HG02884 (cell line): ENCODE results near the gene FGF1.
"Not testable (repeated sequence)": the region's sequence is repeated elsewhere in the genome, so short reads cannot be mapped to it uniquely, and the experiment has no call there.

Experiments
- ATAC-seq: cut with Tn5 transposase; IDR thresholded peaks from one replicate; pipeline ENCODE4 v1.9.1; 2021; ENCODE audit warnings: mild to moderate bottlenecking, moderate library complexity; ENCODE audit not compliant: unreplicated experiment

Gene FGF1

DNA sequence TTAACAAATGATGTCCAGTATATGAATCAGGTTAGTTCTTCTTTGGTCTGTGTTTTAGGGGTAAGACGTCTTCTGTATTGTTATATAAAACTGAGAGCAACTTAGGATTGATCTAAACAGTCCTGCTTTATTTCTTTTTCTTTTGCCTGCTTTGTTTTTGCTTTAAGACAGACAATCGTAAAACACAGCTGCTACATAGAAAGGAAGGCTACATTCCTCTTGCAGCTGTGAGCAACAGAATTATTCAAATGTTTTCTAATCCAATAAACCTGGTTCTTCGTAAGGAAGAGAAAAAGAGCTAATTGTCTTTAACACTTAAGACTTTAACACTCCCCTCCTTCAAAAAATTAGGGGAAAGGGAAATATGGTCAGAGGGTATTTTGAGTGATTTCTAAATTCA, 14.6 kb downstream of the FGF1 start:
- ATAC-seq: no peak

DNA sequence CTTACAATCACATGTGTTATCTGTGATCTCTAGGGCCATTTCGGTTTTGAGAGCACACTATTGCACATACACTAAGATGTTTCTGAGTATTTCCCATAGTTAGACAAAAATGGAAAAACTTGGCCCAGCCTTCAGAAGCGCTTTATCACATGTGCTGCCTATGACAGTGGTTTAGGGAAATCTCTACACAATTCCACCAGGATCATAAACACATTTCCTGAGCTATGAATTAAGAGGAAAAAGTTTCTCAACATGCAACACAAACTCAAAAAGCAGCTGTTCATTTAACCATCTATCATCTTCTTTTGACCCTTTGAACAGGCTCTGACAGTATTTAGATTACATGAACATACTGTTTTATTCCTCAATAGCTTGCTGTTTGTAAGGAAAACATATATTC, 15.1 kb downstream of the FGF1 start:
- ATAC-seq: no peak

DNA sequence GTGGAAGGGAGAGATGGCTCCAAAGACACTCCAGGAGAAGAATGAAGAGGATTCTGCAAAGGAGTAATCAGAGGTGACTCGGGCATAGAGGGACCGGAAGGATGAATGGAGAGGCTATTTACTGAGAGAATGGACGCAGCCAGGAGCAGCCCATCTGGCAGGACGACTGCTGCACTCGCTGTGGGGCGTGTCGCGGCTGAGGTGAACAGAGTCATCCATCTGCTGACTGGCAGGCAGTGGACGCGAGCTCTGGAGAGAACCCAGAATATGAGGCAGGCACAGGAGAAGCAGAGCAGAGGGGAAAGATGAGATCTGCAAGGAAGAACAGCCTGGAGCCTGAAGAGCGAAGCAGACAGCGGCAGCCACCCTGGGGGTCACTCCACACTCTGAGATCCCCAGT, 16.4 kb downstream of the FGF1 start:
- no peak for ATAC-seq

DNA sequence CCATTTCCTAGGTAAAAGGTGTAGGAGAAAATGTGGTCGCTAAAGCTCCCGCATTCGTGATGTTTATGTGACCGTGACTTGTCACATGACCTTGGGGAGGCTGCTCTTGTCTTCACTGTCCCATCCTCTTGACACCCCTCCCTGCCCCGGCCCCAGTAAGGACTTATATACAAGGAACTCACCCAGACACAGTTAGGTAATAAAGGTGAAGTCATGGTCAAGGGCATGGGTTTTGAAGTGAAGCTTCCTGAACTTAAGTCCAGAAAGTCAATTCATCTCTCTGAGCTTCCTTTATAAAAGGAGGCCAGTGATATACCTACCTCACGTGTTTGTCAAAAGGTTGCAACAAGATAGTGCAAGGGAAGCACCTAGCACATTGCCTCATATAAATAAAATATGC, 17.6 kb downstream of the FGF1 start:
- no peak for ATAC-seq

DNA sequence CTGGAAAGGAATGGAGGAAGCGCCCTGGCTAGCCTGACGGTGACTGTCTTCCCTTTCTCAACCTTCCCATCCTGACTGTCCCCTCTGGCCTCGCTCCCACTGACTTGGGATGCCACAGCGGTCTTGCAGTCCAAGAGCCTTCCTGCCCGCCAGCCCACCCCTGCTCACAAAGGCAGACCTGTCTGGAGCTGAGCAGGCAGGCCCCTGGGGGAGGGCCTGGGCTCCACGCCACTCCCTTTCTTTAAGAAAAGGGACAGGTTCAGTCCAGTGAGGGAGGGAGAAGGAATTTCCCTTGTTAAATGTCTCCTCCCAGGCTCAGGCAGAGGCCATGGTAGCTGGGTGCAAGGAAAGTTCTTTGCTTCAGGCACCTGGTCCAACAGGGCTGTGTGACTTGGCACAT, 18.1 kb downstream of the FGF1 start:
- no peak for ATAC-seq

DNA sequence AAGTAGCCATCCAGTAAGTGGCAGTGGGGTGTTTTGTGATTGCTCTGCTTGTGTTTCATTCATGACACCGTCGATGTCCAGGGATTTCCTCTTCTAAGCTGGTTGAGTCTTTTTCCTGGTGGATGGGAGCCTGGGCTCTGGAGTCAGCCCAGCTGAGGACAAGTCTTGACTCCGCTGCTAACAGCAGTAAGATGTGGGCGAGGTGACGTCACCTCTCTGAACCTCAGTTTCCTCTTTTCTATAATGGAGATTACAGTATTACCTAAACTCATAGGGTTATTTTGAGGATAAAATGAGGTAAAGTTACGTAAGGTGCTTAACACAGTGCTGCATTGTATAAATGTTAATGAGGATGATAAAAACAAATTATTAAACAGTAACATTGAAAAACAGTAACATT, 21.3 kb downstream of the FGF1 start:
- ATAC-seq: no peak

DNA sequence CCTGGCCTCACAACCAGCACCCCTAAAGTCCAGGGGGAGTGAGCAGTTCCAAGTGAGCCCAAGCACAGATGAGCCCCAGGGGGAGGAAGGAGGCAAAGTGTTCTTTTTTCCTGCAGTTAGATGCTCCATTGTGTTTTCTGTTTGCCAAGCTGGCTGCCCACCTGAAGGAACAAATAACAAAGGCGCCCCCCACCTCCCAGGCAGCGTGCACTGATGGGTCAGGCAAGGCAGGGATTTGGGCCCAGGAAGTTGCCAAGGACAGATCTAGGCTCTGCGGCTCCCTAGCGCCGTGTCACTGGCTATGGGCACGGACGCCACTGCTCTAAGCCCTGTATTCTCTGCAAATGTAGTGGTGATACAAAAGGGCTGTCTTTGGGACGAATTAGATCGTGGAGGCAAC, 21.8 kb downstream of the FGF1 start:
- no peak for ATAC-seq

DNA sequence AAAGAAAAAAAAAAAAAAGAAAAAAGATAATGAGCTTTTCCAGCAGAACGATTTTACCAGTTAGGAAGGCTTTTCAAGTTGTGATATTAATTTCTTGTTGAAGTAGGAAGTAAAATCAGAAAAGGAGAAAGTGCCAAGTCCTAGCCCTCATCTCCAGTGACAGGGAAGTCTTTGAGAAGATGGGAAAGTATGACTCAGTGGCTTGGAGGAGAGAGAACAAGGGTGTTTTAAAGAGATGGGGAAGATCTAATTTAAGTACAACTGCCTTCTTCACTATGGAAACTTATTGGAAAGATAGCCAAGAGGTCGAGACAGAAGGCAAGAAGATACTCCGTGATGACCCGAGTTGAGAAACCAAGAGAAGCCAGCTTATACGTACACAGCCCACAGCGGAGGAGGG, 22.6 kb downstream of the FGF1 start:
- no peak for ATAC-seq

DNA sequence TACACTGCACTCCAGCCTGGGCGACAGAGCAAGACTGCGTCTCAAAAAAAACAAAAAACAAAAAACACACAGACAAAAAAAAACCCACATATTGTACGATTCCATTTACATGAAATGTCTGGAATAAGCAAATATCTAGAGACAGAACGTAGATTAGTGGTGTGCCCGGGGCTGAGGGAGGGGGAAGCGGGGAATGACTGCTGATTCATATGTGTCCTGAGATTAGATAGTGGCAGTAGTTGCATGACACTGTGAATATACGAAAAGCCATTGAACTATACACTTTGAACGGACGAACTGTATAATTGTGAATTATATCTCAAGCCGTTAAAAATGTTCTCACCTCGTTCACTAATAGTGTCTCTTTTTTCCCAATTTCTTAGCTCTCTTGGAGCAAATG, 23.9 kb downstream of the FGF1 start:
- ATAC-seq: no peak

DNA sequence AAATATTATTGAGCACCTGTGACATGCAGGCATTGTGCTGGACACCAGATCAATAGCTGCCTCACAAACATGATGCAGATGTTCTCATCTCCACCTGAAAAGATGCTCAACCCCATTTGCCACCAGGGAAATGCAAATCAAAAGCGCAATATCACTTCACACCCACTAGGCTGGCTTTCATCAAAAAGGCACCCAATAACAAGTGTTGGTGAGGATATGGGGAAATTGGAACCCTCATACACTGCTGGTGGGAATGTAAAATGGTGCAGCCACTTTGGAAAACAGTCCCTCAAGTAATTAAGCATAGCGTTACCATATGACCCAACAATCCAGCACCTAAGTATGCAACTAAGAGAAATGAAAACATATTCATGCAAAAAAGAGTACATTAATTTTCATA, 24.7 kb downstream of the FGF1 start:
- ATAC-seq: no peak

DNA sequence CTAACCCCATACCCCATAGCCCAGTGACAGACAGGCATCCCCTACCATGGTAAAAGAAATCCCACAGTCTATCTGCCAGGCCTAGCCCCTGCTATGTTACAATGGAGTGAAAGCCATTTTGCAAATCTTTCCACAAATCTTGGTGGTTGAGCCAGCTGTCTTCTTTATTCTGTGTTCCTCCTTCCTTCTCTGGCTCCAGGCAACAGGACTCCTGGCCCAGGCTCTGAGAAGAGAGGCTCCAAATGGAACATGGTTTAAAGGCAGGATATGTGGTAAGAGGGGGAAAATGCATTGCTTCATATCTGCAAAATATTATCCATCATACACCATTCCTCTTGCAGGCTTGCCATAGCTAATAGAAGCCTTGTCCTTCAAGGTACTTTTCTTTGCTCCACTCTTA, 25.2 kb downstream of the FGF1 start:
- ATAC-seq: no peak

DNA sequence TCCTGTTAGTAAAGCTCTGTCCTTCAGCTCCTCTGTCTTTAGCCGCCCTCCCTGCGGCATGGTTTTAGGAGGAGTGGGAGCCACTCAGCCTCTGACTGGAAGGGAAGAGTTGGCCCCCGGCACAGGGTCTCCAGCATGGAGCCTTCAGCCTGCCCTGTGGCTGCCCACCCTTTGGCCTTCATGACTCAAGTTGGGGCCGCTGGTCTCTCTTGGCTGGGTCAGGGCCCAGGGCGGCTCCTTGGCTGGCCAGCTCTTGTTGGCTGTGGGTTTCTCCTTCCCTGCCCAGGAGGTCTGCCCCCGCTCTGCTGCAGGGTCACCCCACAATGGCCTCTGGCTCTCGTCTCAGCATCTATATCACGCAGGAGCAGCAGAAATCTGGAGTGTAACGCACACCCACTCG, 25.7 kb downstream of the FGF1 start:
- ATAC-seq: no peak

DNA sequence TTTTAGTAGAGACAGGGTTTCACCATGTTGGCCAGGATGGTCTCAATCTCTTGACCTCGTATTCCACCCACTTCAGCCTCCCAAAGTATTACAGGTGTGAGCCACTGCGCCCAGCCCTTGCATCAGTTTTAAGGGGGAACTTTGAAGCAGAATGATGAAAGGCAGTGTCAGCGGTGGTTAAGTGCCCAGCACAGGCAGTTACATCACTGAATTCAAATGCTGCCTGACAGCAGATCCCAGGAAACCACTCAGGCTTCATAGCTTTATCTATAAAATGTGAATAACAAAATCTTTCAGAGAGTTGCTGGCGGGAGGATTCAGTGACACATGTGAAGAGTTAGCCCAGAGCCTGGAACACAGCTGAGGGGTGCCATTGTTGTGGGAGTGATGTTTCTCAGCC, 26.5 kb downstream of the FGF1 start:
- no peak for ATAC-seq

DNA sequence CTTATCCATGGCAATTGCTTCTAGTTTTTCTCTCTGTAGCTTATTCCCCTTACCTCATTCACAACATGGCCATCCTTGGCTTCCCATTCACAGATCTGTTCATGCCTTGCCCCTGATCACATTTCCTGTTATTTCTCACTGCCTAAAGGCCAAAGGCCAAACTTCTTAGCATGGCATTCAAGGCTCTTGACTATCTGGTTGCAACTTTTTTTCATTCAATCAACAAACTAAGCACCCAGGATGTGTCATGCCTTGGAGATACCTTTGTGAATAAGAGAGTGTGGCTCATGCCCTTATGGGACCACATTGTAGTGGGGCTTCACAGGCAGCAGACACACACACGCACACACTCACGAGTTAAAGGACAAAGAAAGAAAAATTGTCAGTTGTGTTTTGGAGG, 27.6 kb downstream of the FGF1 start:
- no peak for ATAC-seq

DNA sequence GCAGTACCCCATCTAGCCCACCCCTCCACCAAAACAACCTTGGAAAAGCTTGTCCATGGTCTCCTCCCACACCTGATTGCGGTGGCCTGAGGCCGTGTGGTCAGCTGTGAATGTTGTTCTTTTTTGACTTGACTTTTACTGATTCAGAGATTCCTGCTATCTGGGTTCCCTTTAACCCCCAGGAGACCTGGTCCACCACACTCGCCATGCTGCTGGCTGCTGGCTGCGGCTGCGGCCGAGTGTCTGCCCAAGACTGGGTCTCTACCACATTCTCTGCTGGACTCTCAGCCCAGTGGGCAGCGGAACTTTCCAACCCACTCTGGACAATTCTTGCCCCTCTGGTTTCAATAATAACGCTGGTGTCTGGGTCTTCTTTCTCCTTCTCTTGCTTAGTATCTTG, 28.4 kb downstream of the FGF1 start:
- ATAC-seq: no peak

DNA sequence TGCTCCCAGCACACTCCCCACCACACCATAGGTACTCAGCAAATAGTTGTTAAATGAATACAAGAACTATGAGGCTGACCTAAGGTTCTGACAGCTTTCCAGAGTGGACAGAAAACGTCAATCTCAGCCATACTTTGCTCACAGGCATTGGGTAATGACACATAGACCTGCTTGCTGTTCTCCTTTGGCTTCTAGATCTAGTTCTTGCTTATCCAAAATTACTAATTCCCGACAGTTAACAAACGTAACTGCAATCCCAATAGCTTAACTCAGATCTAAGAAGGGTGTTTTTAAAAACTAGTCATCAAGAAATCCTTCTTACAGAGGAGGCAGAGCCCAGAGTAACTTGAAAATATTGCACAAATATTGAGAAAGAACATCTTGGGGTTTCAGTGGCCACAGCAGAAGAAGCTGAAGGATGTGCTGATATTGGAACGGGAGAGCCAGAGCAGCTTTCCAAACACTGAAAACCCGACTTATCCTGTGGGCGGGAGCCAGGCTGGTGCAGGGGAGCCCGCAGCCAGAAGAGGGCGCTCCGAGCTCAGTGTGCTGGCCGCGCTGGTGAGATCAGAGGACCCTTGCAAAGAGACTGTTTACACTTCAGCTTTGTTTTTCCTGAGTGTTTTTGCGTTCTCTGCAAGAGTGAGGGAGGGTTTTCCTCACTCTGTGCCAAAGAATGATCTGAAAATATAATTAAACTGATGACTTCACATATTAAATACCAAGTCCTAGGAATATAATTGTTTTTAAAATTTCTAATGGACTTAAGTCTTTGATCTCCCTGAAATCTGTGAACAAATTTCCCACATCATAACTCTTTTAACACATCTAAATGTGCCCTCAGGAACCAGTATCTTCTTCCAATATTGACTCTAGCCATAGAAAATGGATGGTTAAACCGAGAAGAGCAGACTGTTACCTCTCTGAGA, 30.3 kb downstream of the FGF1 start:
- ATAC-seq: no peak

DNA sequence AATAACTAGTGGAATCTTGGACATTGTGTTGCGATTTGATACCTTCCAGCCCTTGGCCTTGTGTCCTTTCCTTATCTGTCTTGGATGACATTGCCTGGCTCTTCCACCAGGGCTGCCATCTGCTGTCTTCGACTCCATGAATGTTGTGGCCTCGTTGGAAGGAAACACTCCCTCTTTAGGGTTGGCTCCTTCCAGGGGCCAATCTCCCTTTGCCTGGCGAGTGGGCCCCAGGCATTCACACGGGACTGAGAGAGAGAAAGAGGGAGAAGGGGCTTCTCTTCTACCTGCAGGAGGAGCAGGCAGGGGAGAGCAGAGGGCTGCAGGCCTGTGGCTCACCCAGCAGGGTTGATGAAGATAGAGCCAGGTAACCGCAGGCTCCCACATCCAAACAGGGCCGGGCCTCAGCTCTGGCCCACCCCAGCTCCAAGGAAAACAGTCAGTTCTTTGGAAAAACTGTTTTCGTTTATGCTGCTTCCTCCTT, 31.3 kb downstream of the FGF1 start:
- ATAC-seq: no peak

DNA sequence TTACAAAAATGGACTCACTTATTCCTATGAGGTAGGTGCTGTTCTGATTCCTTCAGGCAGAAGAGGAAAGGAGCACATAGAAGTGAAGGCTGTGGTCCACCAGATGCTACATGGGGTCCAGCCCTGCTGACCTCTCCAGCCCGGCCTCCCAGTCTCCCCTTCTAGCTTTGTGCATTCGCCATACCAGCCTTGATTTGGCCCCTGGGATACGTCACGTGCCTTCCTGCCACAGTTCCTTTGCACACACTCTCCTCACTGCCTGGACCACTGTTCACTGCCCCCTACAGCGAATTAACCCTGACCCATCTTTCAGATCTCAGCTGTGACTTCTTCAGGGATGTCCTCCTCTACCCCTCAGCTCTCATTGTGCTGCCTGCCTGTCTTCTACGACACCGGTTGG, 32.6 kb downstream of the FGF1 start:
- no peak for ATAC-seq

DNA sequence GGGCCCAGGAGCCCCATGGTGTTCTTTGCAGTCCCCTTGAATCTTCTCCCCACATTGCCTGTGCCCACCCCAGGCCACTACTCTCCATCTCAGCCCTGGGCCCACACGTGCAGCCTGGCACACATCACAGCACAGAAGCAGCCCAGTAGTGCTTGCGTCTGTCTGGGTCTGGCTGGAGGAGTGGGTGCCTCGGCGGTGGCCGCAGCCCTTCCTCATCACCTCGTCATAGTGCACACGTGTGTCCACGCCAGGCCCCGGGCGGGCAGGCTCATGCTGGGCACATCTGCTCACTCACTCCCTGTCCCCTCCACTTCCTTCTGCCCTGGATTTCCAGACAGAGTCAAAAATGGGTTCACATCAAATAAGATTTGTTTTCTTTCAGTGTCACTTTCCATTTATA, 33.3 kb downstream of the FGF1 start:
- no peak for ATAC-seq

DNA sequence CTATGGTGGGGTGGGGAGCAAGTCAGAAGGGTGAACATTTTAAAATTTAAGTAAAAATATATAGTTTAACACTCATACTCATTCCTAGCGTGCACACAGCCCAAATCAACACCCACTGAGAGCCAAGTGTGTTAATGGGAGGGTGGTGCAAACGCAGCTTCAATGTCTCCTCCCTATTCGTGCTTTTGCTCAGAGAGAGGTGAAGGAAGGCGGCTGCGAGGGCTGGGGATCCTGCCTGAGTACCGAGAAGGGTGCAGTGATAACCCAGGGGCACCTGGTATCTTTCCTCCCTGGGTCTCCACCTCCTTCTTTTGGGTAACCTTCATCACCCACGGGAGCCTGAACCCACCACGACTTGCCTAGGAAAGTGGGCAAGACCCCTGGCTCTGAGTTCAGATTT, 35.0 kb downstream of the FGF1 start:
- no peak for ATAC-seq

DNA sequence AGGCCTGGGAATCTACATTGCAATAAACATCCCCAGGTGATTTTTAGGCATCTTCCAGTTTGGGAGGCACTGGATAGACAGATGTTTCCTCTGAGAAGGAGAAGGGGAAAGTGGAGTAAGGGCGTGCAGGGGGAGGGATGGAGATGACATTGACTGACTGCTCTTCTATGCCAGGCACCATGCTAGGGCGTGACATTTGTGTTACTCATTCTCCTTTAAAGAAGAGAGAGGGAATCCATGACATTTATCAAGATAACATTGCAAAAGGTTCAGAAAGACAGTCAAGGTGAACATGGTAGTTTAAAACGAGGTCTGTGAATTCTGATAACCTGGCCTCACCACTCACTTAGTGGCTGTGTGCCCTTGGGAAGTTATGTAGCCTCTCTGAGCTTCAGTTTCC, 35.8 kb downstream of the FGF1 start:
- ATAC-seq: no peak

DNA sequence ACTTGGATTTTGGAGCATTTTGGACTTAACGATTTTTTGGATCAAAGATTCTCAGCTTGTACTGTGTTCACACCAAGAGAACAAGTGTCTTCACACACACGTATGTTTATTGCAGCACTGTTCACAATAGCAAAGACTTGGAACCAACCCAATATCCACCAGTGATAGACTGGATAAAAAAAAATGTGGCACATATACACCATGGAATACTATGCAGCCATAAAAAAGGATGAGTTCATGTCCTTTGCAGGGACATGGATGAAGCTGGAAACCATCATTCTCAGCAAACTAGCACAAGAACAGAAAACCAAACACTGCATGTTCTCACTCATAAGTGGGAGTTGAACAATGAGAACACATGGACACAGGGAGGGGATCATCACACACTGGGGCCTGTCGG, 37.8 kb downstream of the FGF1 start:
- ATAC-seq: not testable (repeated sequence)

DNA sequence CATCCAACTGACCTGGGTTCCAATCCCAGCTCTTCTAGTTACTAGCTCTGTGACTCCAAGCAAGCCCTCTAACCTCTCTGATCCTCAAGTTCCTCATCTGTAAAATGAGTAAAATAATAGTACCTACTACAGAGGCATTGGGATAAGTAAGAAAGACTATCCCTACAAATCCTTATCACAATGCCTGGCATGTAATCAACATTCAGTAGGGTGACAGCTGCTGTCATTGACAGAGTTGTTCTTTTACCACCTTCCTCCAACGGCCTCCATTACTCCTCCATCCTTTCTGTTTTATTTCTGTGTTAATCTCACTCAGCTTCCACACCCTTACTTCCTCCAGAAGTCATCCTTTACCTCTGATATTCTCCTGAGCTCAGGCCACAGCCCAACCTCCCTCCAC, 40.4 kb downstream of the FGF1 start:
- ATAC-seq: no peak
